ENCODE data around the gene UTP15.
A peak's percentile ranks its signal among the peaks of the same experiment; 100 is the strongest.

Gene UTP15

DNA sequence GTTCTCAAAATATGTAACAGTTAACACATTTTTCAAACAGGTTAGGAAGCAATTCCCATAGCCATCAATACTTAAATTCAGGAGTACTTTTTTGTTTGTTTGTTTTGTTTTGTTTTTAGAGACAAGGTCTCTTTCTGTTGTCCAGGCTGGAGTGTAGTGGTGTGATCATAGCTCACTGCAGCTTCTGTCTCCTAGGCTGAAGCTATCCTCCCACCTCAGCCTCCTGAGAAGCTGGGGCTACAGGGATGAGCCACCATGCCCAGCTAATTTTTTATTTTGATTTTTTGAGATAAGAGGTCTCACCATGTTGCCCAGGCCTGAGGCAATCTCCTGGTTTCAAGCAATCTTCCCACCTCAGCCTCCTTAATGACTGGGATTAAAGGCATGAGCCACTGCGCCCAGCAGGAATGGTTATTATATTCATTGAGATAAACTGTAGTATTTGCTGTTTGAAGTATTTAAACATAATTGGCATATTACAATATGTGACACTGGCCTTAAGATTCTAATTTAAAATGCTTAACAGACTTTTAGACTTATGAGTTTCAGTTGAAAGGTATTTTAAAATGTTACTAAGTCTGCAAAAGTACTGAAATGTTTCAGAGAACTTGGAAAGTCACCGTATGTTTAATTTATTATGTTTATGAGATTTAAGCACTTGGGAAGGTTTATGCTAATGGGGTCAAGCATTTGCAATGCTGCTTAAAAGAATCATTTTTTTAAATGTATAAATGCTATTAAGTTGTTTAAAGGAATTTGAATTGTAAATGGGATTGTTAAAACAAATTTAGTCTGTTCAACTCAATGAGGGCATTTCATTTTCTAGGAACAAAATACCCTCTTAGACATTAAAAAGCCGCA is 17.0 kb downstream of the UTP15 start:
- Histone ChIP-seq H3K36me3 (ENCODE audit: insufficient read depth, low read length) (peaks cover 29% of the 10 kb centered on the region; the same call in 1 of the 2 replicates), H3K79me2 (ENCODE audit: insufficient read depth, low read length) (no peaks in the 10 kb centered on the region), H3K9me2 (replicated peaks; ENCODE audit: low read depth, low read length) (no peaks in the 10 kb centered on the region), H3K27me3 (ENCODE audit: insufficient read depth, low read length, poor library complexity, severe bottlenecking) (no peaks in the 10 kb centered on the region), H3K4me2 (ENCODE audit: low read depth, low read length, poor library complexity, severe bottlenecking) (no peak overlapping the region), H3F3A (ENCODE audit: low read depth) (no peaks in the 10 kb centered on the region), H4K20me1 (ENCODE audit: insufficient read depth, low read length, poor library complexity, severe bottlenecking) (no peaks in the 10 kb centered on the region), H3K4me1 (ENCODE audit: insufficient read depth, low read length, poor library complexity, severe bottlenecking) (no peaks in the 10 kb centered on the region), H3K4me3 (ENCODE audit: low read length, poor library complexity, severe bottlenecking) (no peak overlapping the region), H3K9ac (ENCODE audit: low read depth, low read length, poor library complexity, severe bottlenecking) (no peak overlapping the region), H3K9me3 (ENCODE audit: insufficient read depth, low read depth, low read length) (no peaks in the 10 kb centered on the region), H2AFZ (ENCODE audit: low read length) (no peak overlapping the region)
- TF ChIP-seq, protein P1, sequence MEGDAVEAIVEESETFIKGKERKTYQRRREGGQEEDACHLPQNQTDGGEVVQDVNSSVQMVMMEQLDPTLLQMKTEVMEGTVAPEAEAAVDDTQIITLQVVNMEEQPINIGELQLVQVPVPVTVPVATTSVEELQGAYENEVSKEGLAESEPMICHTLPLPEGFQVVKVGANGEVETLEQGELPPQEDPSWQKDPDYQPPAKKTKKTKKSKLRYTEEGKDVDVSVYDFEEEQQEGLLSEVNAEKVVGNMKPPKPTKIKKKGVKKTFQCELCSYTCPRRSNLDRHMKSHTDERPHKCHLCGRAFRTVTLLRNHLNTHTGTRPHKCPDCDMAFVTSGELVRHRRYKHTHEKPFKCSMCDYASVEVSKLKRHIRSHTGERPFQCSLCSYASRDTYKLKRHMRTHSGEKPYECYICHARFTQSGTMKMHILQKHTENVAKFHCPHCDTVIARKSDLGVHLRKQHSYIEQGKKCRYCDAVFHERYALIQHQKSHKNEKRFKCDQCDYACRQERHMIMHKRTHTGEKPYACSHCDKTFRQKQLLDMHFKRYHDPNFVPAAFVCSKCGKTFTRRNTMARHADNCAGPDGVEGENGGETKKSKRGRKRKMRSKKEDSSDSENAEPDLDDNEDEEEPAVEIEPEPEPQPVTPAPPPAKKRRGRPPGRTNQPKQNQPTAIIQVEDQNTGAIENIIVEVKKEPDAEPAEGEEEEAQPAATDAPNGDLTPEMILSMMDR (conservative IDR thresholded peaks at IDR 0.05; ENCODE audit: low read length), result no peak
- no peak for TF ChIP-seq EZH2phosphoT487 (IDR thresholded peaks at IDR 0.05; ENCODE audit: borderline replicate concordance)

DNA sequence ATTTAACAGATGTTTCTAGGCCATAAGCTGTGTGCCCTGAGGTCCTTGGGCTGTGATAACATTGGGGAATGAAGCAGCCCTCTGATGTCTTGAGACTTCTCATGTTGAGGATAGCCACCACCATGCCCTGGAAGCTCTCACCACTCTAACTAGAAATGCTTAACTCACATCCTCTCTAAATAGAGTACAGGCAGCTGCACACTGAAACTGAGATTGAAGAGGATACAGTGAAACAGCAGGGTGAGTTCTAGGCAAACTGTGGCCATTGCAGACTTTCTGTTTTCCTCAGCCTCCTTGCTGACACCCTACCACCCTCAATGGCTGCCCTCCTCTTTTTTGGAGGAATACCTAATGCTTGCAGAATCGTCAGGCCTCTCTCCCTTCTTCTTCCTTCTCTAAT is 22.4 kb downstream of the UTP15 start:
- Histone ChIP-seq H3K27me3 (ENCODE audit: insufficient read depth, low read length, poor library complexity, severe bottlenecking) (no peaks in the 10 kb centered on the region), H3K9me2 (replicated peaks; ENCODE audit: low read depth, low read length) (no peaks in the 10 kb centered on the region), H3K4me2 (ENCODE audit: low read depth, low read length, poor library complexity, severe bottlenecking) (no peak overlapping the region)

DNA sequence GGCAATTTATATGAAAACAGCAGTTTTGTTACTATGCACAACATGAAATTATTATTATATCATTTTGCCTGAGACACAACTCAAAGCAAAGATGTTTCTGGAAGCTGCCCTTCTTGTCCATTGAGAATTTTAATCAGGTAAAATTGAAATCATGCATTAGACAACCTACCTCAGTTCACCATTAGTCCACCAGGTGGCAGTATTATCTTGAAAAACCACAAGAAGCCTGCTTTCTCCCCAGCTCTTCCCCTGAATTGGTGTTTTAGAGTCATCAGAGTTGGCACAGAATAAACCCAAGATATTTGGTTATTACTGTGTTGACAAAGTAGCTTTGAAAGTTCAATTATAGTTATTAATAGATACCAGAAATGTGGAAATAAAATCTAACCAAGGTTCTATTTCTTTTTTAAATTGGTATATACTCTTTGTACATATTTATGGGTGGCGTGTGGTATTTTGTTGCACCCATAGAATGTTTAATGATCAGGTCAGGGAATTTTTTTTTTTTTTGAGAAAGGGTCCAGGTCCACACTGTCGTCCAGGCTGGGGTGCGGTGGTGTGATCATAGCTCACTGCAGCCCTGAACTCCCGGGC is 25.7 kb downstream of the UTP15 start:
- Histone ChIP-seq H3F3A (ENCODE audit: low read depth) (no peaks in the 10 kb centered on the region), H3K9me2 (replicated peaks; ENCODE audit: low read depth, low read length) (no peaks in the 10 kb centered on the region), H2AFZ (ENCODE audit: low read length) (no peak overlapping the region), H3K36me3 (ENCODE audit: insufficient read depth, low read length) (no peaks in the 10 kb centered on the region), H3K4me3 (ENCODE audit: low read length, poor library complexity, severe bottlenecking) (no peak overlapping the region), H3K9ac (ENCODE audit: low read depth, low read length, poor library complexity, severe bottlenecking) (no peak overlapping the region), H4K20me1 (ENCODE audit: insufficient read depth, low read length, poor library complexity, severe bottlenecking) (no peaks in the 10 kb centered on the region), H3K4me2 (ENCODE audit: low read depth, low read length, poor library complexity, severe bottlenecking) (no peak overlapping the region), H3K79me2 (ENCODE audit: insufficient read depth, low read length) (no peaks in the 10 kb centered on the region), H3K9me3 (ENCODE audit: insufficient read depth, low read depth, low read length) (no peaks in the 10 kb centered on the region), H3K4me1 (ENCODE audit: insufficient read depth, low read length, poor library complexity, severe bottlenecking) (no peaks in the 10 kb centered on the region), H3K27me3 (ENCODE audit: insufficient read depth, low read length, poor library complexity, severe bottlenecking) (no peaks in the 10 kb centered on the region)
- TF ChIP-seq, protein P1 (conservative IDR thresholded peaks at IDR 0.05; ENCODE audit: low read length), result peak; percentile 85
- TF ChIP-seq EZH2phosphoT487 (IDR thresholded peaks at IDR 0.05; ENCODE audit: borderline replicate concordance), result no peak

More for the DNA sequence above, 22.4 kb downstream of the UTP15 start:
- no peaks in the 10 kb centered on the region for H3K36me3 ChIP-seq (ENCODE audit: insufficient read depth, low read length)
- no peaks in the 10 kb centered on the region for H3K79me2 ChIP-seq (ENCODE audit: insufficient read depth, low read length)
- no peaks in the 10 kb centered on the region for H3K4me1 ChIP-seq (ENCODE audit: insufficient read depth, low read length, poor library complexity, severe bottlenecking)
- no peak for TF ChIP-seq EZH2phosphoT487 (IDR thresholded peaks at IDR 0.05; ENCODE audit: borderline replicate concordance)
- TF ChIP-seq, protein P1 (conservative IDR thresholded peaks at IDR 0.05; ENCODE audit: low read length), result no peak
- no peaks in the 10 kb centered on the region for H3F3A ChIP-seq (ENCODE audit: low read depth)
- no peak overlapping the region for H3K9ac ChIP-seq (ENCODE audit: low read depth, low read length, poor library complexity, severe bottlenecking)
- H4K20me1 ChIP-seq (ENCODE audit: insufficient read depth, low read length, poor library complexity, severe bottlenecking), result no peaks in the 10 kb centered on the region
- H3K4me3 ChIP-seq (ENCODE audit: low read length, poor library complexity, severe bottlenecking), result no peak overlapping the region
- no peaks in the 10 kb centered on the region for H3K9me3 ChIP-seq (ENCODE audit: insufficient read depth, low read depth, low read length)
- no peak overlapping the region for H2AFZ ChIP-seq (ENCODE audit: low read length)

Measured in Loucy (cell line).